Measurements from ENCODE around the gene IL36A. TPM values are rescaled to one million over a fixed set of nuclear protein-coding genes. Genes with fewer than 3 reads are reported as not detected.

IL36A gene
- total RNA-seq, 1 donor from 2014 or later = not detected

GRCh38 chr2:113007250-113007649 lies 2.0 kb downstream of the IL36A start:
- DNase-seq = no peak

- no peak for DNase-seq
Observed at GRCh38 chr2:113009622-113010021, 4.4 kb downstream of the IL36A start.

- DNase-seq = no peak
Observed at GRCh38 chr2:113010088-113010487, 4.8 kb downstream of the IL36A start.

- no peak for DNase-seq
Observed at GRCh38 chr2:113011108-113011507, 5.8 kb downstream of the IL36A start.

GRCh38 chr2:113012436-113013335 lies 7.4 kb downstream of the IL36A start:
- DNase-seq = no peak

GRCh38 chr2:113013336-113013661 lies 8.0 kb downstream of the IL36A start:
- no peak for DNase-seq

GRCh38 chr2:113014067-113014466 lies 8.8 kb downstream of the IL36A start:
- DNase-seq = no peak

GRCh38 chr2:113015042-113015441 lies 9.8 kb downstream of the IL36A start:
- DNase-seq = no peak

GRCh38 chr2:113015655-113016054 lies 10.4 kb downstream of the IL36A start:
- DNase-seq = no peak

GRCh38 chr2:113018509-113018908 lies 13.2 kb downstream of the IL36A start:
- DNase-seq = no peak

- no peak for DNase-seq
Observed at GRCh38 chr2:113021312-113021711, 16.1 kb downstream of the IL36A start.

GRCh38 chr2:113024764-113025163 lies 19.5 kb downstream of the IL36A start:
- DNase-seq = no peak

GRCh38 chr2:113025737-113026136 lies 20.5 kb downstream of the IL36A start:
- no peak for DNase-seq

- no peak for DNase-seq
Observed at GRCh38 chr2:113027691-113028090, 22.4 kb downstream of the IL36A start.

- DNase-seq = no peak
Observed at GRCh38 chr2:113028112-113028511, 22.9 kb downstream of the IL36A start.

- no peak for DNase-seq
Observed at GRCh38 chr2:113032737-113033136, 27.5 kb downstream of the IL36A start.

GRCh38 chr2:113034016-113034415 lies 28.8 kb downstream of the IL36A start:
- DNase-seq = no peak

GRCh38 chr2:113036763-113037162 lies 31.5 kb downstream of the IL36A start:
- DNase-seq = no peak

GRCh38 chr2:113038291-113038690 lies 33.0 kb downstream of the IL36A start:
- DNase-seq = no peak

GRCh38 chr2:113039158-113039557 lies 33.9 kb downstream of the IL36A start:
- DNase-seq = no peak

GRCh38 chr2:113039719-113040118 lies 34.5 kb downstream of the IL36A start:
- no peak for DNase-seq

GRCh38 chr2:113041871-113042270 lies 36.6 kb downstream of the IL36A start:
- DNase-seq = no peak

- DNase-seq = no peak
Observed at GRCh38 chr2:113046465-113046864, 41.2 kb downstream of the IL36A start.
